ENCODE data around the gene SYTL5. TPM values are rescaled to one million over a fixed set of nuclear protein-coding genes. Genes with fewer than 3 reads are reported as not detected.

The SYTL5 gene
- polyA plus RNA-seq, 1 experiment, result 2.3 TPM

DNA sequence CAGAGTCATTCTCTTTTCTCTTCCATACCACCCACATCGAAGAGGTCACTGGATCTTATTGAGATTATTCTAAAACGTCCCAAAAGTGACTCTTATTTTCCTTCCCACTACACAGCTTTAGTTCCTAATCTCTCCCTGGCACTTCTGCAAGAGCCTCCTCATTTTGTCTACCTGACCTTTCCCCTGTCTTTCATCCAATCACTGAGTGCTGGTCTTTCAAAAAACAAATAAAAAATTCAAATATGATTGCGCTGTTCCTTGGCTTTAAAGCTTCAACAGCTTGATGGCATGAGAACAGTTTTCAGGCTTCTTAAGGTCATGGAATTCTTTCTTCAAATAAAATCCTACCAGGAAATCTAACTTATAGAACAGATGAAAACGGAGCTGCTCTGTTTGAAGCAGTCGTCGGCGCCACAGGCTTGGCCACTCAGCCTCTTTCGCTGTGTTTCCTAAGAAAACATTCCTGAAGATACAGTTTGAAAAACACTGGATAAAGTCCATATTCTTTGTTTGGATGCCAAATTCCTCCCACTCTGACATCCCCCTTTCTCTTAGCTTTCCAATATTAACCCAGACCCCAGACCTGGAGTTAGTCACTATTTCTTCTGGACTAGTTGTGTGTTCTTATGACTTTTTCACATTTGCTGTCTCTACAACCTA, 12.5 kb downstream of the SYTL5 start:
- CTCF ChIA-PET, result no interaction called here
- TF ChIP-seq, protein P1, sequence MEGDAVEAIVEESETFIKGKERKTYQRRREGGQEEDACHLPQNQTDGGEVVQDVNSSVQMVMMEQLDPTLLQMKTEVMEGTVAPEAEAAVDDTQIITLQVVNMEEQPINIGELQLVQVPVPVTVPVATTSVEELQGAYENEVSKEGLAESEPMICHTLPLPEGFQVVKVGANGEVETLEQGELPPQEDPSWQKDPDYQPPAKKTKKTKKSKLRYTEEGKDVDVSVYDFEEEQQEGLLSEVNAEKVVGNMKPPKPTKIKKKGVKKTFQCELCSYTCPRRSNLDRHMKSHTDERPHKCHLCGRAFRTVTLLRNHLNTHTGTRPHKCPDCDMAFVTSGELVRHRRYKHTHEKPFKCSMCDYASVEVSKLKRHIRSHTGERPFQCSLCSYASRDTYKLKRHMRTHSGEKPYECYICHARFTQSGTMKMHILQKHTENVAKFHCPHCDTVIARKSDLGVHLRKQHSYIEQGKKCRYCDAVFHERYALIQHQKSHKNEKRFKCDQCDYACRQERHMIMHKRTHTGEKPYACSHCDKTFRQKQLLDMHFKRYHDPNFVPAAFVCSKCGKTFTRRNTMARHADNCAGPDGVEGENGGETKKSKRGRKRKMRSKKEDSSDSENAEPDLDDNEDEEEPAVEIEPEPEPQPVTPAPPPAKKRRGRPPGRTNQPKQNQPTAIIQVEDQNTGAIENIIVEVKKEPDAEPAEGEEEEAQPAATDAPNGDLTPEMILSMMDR (IDR thresholded peaks at IDR 0.05; ENCODE audit: low read depth, low read length), result no peak

DNA sequence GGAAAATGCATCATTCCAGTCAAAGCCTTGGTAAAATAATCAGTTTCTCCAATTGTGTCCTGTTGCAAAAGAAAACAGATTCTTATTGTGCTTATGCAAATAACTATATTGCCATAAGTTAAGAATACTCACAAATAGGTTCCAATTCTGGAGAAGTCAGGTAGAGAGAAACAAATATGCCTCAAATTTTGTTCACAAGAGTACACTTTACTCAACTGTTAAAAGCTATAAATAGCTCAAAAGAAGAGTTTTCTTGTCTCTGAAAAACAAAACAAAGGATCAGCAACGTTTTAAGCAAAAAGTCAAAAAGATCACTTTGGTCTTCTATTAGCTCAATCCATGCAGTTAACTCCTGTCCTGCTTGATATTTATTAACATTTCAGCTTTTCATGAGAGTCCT, 21.9 kb downstream of the SYTL5 start:
- H3K9me3 ChIP-seq (ENCODE audit: control insufficient read depth, insufficient read depth, low read length), result no peaks in the 10 kb centered on the region
- DNase-seq (ENCODE audit: low read depth, low spot score), result no peak
- H3K27ac ChIP-seq (ENCODE audit: low read depth, low read length), result no peak overlapping the region
- no peaks in the 10 kb centered on the region for H3K27me3 ChIP-seq (ENCODE audit: control insufficient read depth, insufficient read depth, low read length)
- no peak overlapping the region for H3K4me3 ChIP-seq (ENCODE audit: low read depth, low read length)
- POLR2A ChIA-PET, result no interaction called here
- CTCF ChIA-PET, result no interaction called here
- TF ChIP-seq, protein P1 (IDR thresholded peaks at IDR 0.05; ENCODE audit: low read depth, low read length), result no peak

More for the DNA sequence above, 12.5 kb downstream of the SYTL5 start:
- no peaks in the 10 kb centered on the region for H3K27me3 ChIP-seq (ENCODE audit: control insufficient read depth, insufficient read depth, low read length)
- no peaks in the 10 kb centered on the region for H3K9me3 ChIP-seq (ENCODE audit: control insufficient read depth, insufficient read depth, low read length)
- POLR2A ChIA-PET, result no interaction called here
- no peak for DNase-seq (ENCODE audit: low read depth, low spot score)
- H3K27ac ChIP-seq (ENCODE audit: low read depth, low read length), result no peak overlapping the region
- H3K4me3 ChIP-seq (ENCODE audit: low read depth, low read length), result no peak overlapping the region

DNA sequence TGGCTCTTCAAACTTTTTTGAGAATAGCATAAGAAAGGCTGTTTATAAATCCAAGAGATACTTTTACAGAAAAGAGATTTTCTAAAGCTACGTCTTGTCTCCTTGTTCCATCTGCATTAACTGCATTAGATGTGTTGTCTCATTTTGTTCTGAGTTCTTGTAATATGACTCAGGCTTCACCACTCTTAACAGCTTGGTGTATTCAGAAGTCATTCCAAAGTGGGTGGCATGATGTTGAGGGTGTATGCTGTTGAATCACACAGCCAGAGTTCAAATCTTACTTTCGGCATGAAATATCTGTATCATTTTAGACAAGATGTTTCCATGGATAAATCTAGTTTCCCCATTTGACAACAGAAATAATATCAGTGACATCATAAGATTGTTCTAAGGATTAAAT, 30.1 kb downstream of the SYTL5 start:
- CTCF ChIA-PET, result no interaction called here
- H3K27me3 ChIP-seq (ENCODE audit: control insufficient read depth, insufficient read depth, low read length), result no peaks in the 10 kb centered on the region
- POLR2A ChIA-PET, result no interaction called here
- DNase-seq (ENCODE audit: low read depth, low spot score), result no peak
- no peaks in the 10 kb centered on the region for H3K9me3 ChIP-seq (ENCODE audit: control insufficient read depth, insufficient read depth, low read length)
- no peak overlapping the region for H3K27ac ChIP-seq (ENCODE audit: low read depth, low read length)
- no peak overlapping the region for H3K4me3 ChIP-seq (ENCODE audit: low read depth, low read length)
- TF ChIP-seq, protein P1 (IDR thresholded peaks at IDR 0.05; ENCODE audit: low read depth, low read length), result no peak

DNA sequence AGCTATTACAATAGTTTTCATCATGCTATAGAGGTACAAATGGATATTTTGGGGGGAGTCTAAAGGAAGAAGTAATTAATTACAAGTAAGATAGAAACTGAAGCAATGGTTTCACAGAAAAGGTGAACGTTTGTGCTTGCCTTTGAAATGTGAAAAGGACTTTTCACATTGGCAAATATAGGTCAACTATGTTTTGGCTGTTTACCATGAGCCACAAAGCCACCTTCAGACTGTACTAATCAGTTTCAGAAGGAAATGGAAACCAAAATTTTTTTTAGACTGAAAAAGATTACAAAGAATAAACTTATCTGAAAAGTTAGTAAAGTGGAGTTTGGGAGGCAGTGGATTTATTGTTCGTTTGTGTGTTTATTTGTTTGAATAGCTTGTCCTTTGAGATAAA, 32.1 kb downstream of the SYTL5 start:
- ChIA-PET CTCF (no interaction called here), POLR2A (no interaction called here)
- H3K27ac ChIP-seq (ENCODE audit: low read depth, low read length), result no peak overlapping the region
- no peak overlapping the region for H3K4me3 ChIP-seq (ENCODE audit: low read depth, low read length)
- no peaks in the 10 kb centered on the region for H3K27me3 ChIP-seq (ENCODE audit: control insufficient read depth, insufficient read depth, low read length)
- no peak for DNase-seq (ENCODE audit: low read depth, low spot score)
- TF ChIP-seq, protein P1 (IDR thresholded peaks at IDR 0.05; ENCODE audit: low read depth, low read length), result no peak
- H3K9me3 ChIP-seq (ENCODE audit: control insufficient read depth, insufficient read depth, low read length), result no peaks in the 10 kb centered on the region

DNA sequence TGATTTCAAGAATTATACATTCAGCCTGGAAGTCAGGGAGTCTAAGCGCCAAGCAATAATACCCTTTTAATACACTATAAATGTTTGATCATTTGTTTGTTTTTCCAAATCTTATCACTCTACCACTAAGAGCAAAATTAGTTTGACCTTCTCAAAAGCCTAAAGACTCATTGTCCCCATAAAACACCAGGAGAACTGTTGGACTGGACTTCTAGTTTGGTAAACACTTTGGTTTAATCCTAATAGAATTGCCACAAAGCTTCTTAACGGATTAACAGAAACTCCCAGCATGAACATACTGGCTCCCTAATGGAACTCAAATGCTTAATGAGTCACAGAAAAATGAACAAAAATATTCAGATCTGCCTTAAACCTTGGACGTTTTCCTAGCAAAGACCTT, 34.9 kb downstream of the SYTL5 start:
- TF ChIP-seq, protein P1 (IDR thresholded peaks at IDR 0.05; ENCODE audit: low read depth, low read length), result no peak

More for the DNA sequence above, 34.9 kb downstream of the SYTL5 start:
- H3K27ac ChIP-seq (ENCODE audit: low read depth, low read length), result no peak overlapping the region
- DNase-seq (ENCODE audit: low read depth, low spot score), result no peak
- H3K27me3 ChIP-seq (ENCODE audit: control insufficient read depth, insufficient read depth, low read length), result no peaks in the 10 kb centered on the region
- CTCF ChIA-PET, result no interaction called here
- POLR2A ChIA-PET, result no interaction called here
- no peak overlapping the region for H3K4me3 ChIP-seq (ENCODE audit: low read depth, low read length)
- no peaks in the 10 kb centered on the region for H3K9me3 ChIP-seq (ENCODE audit: control insufficient read depth, insufficient read depth, low read length)
